HG02884 (cell line): Measurements from ENCODE around the gene C22orf15.

ENCODE experiments used
- ATAC-seq: cut with Tn5 transposase; IDR thresholded peaks from one replicate; pipeline ENCODE4 v1.9.1; 2021; ENCODE audit warnings: mild to moderate bottlenecking, moderate library complexity; ENCODE audit not compliant: unreplicated experiment

C22orf15 gene

GRCh38 chr22:23786752-23787599 is 24.2 kb downstream of the C22orf15 start, which contains the start of gene SMARCB1:
TSS of gene SMARCB1 (plus strand) at chr22:23786966. CDS start at chr22:23787170, 204 bp downstream.
- ATAC-seq, result peak; percentile 70

GRCh38 chr22:23787600-23787896 is 24.8 kb downstream of the C22orf15 start:
- no peak for ATAC-seq

- no peak for ATAC-seq
These were observed 25.1 kb downstream of the C22orf15 start for GRCh38 chr22:23787910-23788309.

- no peak for ATAC-seq
These were observed 26.3 kb downstream of the C22orf15 start for GRCh38 chr22:23789121-23789520.

- ATAC-seq, result no peak
These were observed 26.8 kb downstream of the C22orf15 start for GRCh38 chr22:23789638-23790037.

- ATAC-seq, result no peak
These were observed 28.3 kb downstream of the C22orf15 start for GRCh38 chr22:23790819-23791737.

- ATAC-seq, result no peak
These were observed 29.2 kb downstream of the C22orf15 start for GRCh38 chr22:23791738-23792645.

GRCh38 chr22:23793326-23793725 is 30.5 kb downstream of the C22orf15 start:
- ATAC-seq, result no peak

- ATAC-seq, result no peak
These were observed 33.7 kb downstream of the C22orf15 start for GRCh38 chr22:23796461-23796860.

- no peak for ATAC-seq
These were observed 37.8 kb downstream of the C22orf15 start for GRCh38 chr22:23800297-23801237.

GRCh38 chr22:23801238-23801821 is 38.5 kb downstream of the C22orf15 start:
- no peak for ATAC-seq

- ATAC-seq, result no peak
These were observed 39.1 kb downstream of the C22orf15 start for GRCh38 chr22:23801886-23802377.

- ATAC-seq, result no peak
These were observed 40.4 kb downstream of the C22orf15 start for GRCh38 chr22:23803001-23803819.

GRCh38 chr22:23804781-23805291 is 42.0 kb downstream of the C22orf15 start:
- no peak for ATAC-seq

GRCh38 chr22:23806837-23807236 is 44.0 kb downstream of the C22orf15 start:
- ATAC-seq, result no peak

- ATAC-seq, result no peak
These were observed 49.6 kb downstream of the C22orf15 start for GRCh38 chr22:23812378-23812777.
